Hypothalamus (tissue), 51 donors: Measurements from ENCODE around the gene MMRN2.
A peak's percentile ranks its signal among the peaks of the same experiment; 100 is the strongest.

Experiments
- DNase-seq, 51 donors: peaks; one replicate each; lab custom pipeline; 2025; lab: John Stamatoyannopoulos, UW

Gene MMRN2

GRCh38 chr10:86899670-86900276 lies 57.6 kb downstream of the MMRN2 start:
- peak in 33 of 51 donors; percentile 4 to 80 (median 34) for DNase-seq

GRCh38 chr10:86899132-86899531 lies 58.3 kb downstream of the MMRN2 start:
- peak in 12 of 51 donors; percentile 1 to 42 (median 6) for DNase-seq

GRCh38 chr10:86898511-86898910 lies 58.9 kb downstream of the MMRN2 start:
- no peak for DNase-seq

- no peak for DNase-seq
These were observed 67.4 kb downstream of the MMRN2 start for GRCh38 chr10:86889997-86890396.

GRCh38 chr10:86888585-86889381 lies 68.6 kb downstream of the MMRN2 start:
- DNase-seq = no peak
